Measurements from ENCODE around the gene FAM20C.
"Not testable (repeated sequence)": the region's sequence is repeated elsewhere in the genome, so short reads cannot be mapped to it uniquely, and the experiment has no call there.

FAM20C gene

DNA sequence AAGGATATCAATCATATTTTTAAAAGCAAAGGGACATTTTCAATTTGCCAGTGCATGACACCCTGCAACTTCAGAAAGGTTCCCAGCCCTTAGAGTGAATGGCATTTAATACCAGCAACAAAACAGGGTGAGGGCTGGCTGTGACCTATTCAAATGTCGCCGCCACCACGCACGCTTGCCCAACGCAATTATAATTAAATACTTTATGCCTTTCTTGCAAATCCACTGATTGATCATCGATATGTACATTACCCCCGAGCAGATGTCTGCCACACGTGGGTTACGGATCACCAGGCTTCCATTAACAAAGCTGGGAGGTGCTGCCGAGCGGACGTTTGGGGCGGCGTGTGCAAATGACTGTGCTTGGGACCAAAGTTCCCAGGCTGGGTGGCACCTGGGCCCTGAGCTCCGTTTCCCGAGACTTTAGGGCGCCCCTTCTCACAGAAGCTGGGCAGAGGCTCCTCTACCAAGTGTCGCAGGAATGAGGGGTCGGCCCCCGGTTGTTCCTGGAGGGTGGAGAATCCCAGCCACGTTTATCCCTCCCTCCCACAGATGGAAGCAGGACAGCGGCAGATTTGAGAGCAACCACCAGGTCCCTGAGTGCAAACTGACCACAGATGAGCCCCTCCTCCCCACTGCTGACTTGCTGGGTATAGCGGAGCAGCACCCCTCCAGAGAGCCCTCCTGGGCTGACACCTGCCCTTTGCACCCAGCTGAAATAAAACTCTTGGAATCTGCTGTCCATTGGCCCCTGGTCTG is 101.5 kb downstream of the FAM20C start:
- Histone ChIP-seq H3K4me3 (no peak overlapping the region), H3K27ac (no peak overlapping the region)

DNA sequence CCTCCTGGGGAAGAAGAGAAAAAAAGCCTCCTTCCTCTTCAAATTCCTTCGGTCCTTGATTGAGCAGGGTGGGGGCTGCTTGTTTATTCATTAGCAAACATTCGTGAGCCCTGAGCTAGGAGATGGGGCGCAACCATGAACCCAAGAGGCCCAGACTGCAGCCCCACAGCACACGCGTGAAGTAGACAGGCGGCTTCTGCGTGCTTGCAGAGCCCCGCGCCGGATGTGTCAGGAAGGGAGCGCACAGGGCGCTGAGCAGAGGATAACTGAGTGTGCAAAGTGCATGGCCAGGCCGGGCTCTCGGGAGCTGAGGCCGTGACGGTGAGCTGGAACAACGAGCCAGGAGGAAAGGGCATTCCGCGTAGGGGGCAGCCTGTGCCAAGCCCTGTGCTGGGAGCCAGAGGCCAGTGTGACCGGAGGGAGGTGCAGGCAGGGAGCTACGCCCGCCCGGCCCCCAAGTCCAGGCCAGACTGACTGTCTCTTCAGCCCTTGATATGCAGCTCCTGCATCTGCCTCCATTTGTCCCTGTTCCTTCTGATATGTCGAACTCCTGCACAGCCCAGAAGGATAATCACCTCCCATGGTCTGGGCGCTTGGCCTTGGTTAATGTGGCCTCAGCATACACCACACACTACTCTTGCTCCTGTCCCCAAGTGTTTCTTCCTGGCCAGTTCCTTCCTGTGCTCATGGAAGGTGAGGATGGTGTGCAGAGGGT is 102.2 kb downstream of the FAM20C start:
- H3K27ac ChIP-seq = no peak overlapping the region
- no peak overlapping the region for H3K4me3 ChIP-seq

DNA sequence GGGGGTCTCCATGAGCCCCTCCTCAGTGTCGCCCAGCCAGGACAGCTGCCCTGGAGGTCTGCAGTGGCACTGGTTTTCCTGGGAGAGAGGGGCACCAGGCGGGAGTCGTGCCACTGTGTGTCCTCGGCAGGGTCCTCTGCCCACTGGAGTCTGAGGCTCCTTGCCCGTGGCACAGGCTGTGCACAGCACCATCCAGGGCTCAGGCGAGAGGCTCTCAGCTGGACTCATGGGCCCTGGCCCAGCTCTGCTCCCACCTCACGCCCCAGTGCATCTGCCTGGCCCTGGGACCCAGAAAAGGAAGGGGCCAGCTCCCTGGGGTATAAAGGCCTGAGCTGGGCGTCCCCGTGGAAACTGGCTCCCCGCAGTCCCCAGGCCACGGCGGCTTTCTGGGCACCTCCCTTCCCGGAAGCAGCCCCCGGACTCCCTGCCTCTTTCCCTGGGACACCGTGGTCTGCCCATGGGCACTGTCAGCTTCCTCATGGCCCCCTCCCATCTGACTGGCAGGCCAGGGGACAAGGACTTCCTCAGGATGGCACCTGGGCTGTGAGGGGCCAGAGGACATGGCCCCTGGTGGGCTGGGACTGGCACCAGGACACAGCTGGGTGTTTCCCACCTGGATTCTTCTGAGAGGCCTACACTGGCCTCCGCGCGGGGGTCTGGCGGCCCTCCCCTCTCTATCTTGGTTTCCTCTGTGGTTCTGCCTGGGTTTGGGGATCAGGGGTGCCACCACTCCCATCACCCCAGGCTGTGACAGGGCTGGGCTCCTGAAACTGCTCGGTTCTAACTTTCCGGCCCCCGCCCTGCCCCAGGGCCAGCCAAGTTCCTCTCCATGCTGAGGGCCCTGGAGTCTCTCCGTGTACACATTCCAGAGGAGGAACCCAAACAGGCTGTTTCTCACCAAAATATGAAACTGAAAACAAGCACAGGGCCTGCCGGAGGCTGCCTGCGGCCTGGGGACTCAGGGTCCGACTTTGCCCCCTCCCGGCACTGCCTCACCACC is 103.1 kb downstream of the FAM20C start:
- H3K27ac ChIP-seq = no peak overlapping the region
- H3K4me3 ChIP-seq = no peak overlapping the region

DNA sequence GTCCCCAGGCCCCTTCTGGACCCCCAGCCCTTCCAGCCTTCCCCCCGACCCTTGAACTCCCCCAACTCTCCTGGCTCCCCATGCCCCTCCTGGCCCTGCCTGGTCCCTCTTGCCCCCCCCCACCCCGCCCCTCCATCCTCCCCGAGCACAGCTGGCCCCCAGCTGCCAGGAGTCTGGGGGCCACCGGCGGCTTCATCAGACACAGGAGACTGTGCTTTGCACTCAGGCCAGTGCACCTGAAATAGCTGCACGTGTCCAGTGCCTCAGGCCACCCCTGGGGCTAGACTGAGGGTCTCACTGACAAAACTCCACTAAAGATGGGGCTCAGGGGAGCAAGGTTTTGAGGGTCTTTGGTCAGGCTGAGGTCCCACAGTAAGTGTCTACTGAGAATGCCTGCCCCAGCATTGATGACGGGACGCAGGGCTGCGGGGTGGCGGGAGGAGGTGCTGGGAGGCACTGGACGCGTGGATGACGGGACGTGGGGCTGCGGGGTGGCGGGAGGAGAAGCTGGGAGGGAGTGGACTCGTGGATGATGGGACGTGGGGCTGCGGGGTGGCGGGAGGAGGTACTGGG is 104.1 kb downstream of the FAM20C start:
- H3K27ac ChIP-seq = no peak overlapping the region
- no peak overlapping the region for H3K4me3 ChIP-seq

DNA sequence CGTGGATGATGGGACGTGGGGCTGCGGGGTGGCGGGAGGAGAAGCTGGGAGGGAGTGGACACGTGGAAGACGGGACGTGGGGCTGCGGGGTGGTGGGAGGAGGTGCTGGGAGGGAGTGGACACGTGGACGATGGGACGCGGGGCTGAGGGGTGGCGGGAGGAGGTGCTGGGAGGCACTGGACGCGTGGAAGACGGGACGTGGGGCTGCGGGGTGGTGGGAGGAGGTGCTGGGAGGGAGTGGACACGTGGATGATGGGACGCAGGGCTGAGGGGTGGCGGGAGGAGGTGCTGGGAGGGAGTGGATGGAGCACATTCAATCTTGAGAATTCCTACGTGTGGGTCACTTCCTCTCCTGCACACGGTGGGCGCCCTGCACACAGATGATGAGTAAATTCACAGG is 104.8 kb downstream of the FAM20C start:
- not testable (repeated sequence) for H3K27ac ChIP-seq, H3K4me3 ChIP-seq

DNA sequence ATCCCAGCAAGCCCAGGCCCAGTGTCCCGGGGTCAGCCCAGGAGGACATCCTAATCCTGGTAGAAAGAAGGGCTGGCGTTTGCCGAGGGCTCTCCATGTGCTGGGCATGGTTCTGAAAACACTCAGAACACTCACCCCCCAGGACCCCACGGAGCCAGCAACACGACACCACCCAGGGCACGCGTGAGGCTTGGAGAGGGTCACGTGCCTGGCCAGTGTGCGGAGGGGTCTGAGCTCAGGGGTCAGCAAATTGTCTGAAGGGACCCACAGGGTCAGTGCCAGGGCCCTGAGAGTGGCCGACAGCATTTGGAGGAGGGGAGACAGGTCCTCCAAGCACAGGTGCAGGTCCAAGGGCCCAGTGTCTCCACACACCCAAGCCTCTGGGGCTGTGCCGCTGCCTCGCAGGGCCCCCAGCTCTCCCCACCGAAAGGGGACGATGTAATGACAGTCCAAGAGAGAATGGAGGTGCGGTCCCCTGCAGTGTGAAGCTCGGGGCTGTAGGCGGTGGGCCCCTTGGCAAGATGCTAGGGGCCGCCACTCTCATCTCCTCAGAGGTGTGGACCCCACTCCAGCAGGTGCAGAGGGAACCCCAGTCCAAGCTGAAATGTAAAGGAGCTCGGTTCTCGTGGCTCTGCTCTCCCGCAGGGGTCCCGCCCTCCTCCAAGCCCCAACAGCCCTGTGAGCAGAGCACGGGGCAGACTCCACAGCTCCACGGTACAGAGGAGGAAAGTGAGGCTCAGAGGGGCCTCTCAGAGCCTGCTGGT is 105.4 kb downstream of the FAM20C start:
- no peak overlapping the region for H3K4me3 ChIP-seq
- H3K27ac ChIP-seq = no peak overlapping the region

DNA sequence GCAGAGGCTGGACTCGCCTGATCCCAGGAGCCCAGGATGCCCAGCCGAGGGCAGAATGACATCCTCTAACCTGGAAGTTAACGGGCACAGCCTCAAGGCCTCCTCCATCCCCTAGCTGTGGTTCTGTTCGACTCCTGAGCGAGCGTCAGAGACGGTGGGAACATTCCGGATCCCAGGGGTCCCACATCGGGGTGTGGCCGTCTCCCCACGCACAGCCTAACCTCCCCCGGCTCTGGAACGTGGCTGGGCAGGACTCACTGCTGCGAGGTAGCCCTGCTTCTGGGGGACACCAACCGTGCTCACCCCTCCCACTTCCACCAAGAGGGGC is 106.0 kb downstream of the FAM20C start:
- Histone ChIP-seq H3K4me3 (no peak overlapping the region), H3K27ac (no peak overlapping the region)

DNA sequence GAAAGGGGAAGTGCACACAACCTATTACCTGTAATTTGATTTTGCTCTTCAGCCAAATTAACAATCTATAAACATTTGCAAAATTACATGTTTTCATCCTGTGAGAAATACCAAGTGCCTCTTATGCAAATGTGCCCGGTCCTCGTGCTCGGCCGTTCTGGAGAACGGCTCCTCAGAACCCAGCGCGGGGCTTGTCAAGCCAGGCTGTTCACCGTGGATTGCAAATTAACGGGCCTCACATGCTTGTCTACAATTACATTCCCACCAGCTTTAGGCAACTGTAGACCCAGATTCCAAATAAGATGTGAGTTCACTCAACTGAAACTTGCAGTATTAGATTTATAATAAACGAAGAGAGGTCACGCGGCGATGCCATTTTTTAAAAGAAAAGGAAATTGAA is 106.4 kb downstream of the FAM20C start:
- H3K4me3 ChIP-seq = no peak overlapping the region
- H3K27ac ChIP-seq = no peak overlapping the region

DNA sequence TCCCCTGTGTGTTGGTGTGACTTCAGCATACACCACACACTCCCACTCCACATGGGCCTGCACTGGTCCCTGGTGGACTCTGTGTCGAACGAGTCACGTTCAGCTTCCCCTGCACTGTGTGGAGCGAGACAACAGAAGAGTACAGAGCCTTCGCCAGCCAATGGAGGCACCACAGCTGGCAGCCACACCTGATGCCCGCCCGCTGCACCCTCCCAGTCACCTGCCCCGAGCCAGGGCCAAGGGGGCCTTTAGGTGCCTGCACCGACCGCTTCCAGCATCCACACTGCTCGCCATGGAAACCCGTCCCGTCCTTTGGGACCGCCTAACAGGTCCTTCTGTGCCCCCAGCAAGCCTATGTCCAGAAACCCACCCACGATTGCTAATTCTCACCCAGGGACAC is 106.8 kb downstream of the FAM20C start:
- no peak overlapping the region for H3K4me3 ChIP-seq
- H3K27ac ChIP-seq = no peak overlapping the region

DNA sequence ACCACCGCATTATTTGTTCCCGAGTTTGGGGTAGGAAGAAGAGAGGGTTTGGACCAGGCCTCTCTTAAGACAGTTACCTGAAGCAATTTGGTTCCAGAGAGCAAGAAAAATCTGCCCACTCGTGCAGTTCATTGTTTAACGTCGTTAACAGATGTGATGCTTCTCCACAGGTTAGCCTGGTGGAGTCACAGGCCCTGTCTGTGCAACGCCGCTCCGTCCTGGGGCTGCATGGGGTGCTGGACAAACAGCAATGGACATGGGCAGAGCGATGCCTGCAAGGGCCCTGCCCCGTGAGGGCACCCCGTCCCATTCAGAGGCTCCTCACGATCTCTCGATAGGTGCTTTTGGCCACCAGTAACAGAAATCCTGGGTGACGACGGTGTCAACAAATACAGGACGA is 107.3 kb downstream of the FAM20C start:
- no peak overlapping the region for H3K27ac ChIP-seq
- H3K4me3 ChIP-seq = no peak overlapping the region

DNA sequence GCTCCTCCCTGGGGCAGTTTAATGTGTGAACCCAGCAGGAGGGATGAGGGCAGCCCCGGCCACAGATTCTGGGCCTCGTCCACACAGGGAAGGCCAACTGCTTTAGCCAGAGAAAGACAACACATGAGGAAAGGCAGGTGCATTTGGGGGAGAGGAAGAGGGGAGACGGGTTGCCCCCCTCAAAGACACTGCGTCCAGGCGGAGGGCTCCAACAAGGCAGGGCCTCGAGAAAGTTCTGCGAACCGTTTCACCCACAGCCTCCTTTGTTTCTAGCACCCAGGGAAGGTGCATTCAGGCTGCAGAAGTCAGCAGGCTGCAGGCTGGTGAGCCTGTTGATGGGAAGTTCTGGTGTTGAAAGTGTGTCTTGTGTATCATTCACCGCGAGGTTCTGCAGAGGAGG is 107.7 kb downstream of the FAM20C start:
- Histone ChIP-seq H3K27ac (no peak overlapping the region), H3K4me3 (no peak overlapping the region)

DNA sequence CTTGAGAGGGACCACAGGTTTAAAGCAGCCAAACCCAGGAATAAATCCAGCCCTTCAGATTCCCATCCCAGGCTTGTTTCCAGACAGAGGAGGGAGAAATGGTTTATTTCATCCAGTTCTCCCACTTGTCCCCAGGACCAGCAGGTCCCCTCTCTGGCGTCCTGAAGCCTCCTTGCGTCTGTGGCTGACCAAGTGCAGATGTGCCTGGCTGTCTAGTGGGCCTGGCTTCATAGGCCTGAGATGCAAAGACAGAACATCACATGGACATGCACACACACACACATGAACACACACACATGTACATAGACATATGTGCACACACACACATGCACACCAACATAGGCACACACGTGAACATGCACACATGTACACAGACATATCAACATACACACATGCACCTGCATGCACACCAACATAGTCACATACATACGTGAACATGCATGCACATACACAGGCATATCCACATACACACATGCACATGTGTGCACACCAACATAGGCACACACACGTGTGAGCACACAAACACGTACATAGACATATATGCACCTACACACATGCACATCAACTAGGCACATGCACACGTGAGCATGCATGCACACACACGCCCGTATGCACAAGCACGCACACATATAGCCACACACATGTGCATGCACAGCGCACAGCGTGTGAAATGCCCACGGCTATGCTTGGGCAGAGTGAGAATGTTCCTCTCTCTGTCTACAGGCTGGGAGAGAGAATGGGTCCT is 108.3 kb downstream of the FAM20C start:
- H3K27ac ChIP-seq = no peak overlapping the region
- no peak overlapping the region for H3K4me3 ChIP-seq

DNA sequence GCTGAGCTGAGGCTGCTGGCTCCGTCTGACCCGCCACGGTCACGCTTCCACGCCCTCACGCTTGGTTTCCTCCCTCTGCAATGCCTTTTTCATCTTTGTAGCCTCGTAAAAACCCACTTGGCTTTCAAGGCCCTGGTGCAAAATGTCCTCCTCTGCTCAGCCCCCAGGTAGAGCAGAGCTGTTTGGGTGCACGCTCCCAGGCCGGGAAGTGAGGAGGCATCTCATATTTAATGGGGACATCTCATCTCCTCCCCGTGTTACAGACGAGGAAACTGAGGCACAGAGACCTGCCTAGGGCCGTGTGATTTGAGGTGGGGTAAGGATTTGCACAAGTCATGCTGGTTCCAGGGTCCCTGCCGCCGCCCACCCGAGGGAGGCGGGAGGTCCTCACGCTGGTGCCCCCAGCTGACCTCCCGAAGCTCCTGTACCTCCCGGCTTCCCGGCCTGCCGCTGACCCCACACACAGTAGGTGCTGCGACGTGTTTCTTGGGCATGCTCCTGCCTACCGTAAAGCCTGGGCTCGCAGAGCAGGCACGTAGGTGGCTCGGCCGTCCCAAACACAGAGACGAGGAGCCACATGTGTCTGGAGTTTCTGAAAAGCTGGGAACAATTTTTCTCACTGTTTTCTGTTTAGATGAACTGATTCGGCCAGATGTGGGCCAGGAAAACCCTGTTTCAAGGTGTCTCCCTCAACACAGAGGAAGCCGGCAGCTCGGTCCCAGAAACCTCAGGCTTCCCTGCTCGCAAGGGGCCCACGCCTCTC is 109.1 kb downstream of the FAM20C start:
- Histone ChIP-seq H3K4me3 (no peak overlapping the region), H3K27ac (no peak overlapping the region)

DNA sequence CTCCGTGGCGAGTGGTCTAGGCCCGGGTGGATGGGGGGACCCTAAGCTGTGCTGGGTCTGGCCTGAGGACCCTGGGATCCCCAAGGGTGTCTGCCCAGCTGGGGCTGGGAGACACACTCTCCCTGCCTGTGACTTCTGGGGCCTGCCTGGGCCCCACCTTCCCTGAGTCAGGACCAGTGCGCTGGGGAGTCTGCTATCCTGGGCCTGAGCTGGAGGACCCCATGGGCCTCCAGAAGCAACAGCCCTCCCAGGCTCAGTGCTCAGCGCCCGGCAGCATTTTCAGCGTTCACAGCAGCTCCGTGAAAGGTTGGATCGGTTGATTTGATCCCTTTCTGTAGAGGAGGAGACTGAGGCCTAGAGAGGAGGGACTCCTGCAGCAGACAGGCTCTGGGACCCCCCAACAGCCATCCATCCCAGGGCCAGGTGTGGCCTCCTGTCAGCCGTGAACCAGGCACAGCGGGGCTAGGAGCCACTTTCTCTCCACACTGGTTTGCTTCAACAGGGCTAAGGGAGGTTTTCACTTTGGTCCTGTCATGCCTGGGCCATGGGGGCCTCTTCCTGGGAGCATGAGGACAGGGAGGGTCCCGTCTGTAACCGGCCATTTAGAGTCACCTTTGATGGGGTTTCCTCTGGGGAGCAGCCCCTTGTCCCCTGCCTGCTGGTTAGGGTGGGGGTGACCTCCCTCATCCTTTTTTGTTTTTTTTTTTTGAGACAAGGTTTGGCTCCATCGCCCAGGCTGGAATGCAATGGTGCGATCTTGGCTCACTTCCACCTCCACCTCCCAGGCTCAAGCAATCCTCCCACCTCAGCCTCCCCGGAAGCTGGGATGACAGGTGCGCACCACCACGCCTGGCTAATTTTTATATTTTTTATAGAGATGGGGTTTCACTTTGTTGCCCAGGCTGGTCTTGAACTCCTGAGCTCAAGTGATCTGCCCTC is 110.0 kb downstream of the FAM20C start:
- H3K4me3 ChIP-seq = no peak overlapping the region

DNA sequence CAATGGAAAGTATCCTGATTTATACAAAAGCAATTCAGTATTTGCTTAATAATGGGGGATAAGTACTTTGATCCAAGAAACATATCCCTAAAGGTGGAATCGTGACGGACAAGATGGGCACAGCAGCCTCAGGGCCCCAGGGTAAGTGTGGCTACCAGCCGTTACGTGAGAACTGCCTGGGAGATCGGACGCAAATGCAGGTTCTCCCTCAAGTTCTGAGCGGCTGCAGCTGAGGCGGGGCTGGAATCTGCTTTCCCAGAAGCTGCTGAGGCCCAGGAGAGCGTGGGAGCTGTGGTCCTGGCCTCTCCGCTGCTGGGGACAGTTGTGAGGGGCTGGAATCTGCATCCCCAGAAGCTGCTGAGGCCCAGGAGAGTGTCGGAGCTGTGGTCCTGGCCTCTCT is 111.1 kb downstream of the FAM20C start:
- H3K27ac ChIP-seq = no peak overlapping the region
- H3K4me3 ChIP-seq = no peak overlapping the region

More for the DNA sequence above, 110.0 kb downstream of the FAM20C start:
- no peak overlapping the region for H3K27ac ChIP-seq

DNA sequence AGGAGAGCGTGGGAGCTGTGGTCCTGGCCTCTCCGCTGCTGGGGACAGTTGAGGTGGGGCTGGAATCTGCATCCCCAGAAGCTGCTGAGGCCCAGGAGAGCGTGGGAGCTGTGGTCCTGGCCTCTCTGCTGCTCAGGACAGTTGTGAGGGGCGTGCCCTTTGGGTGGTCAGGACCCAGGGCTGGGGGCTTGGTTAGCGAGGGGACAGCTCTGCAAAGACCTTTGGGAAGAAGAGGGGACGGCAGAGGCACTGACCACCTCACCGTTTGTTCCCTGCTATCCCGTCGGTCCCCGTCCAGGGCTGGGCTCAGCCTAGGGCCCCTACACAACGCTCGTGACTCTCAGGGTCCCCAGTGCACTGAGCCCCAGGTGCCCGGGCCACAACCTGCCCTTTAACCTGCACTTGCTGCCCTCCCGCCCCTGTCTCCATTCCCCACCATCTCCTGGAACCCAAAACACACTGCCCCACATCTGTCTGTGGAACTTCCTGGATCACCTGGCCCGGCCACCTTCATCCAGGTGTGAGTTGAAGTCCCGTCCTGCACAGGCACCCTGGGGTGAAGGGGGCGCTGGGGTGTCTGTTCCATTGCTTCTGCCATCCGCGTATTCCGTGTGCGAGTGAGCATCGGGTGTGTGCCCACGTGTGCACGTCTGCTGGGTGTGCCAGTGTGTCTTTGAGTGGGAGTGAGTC is 111.7 kb downstream of the FAM20C start:
- no peak overlapping the region for H3K4me3 ChIP-seq
- no peak overlapping the region for H3K27ac ChIP-seq
